Endothelial cell of umbilical vein (primary cell): ENCODE results near the gene GRK5.

Source experiments
- EZH2 ChIP-seq: IDR thresholded peaks from 2 replicates; pipeline ENCODE4 v1.6.1; 2012; ENCODE audit warnings: borderline replicate concordance, low read depth, mild to moderate bottlenecking, moderate library complexity, low read length, inconsistent platforms; ENCODE audit not compliant: severe bottlenecking
- POLR2AphosphoS5 ChIP-seq: IDR thresholded peaks from 2 replicates; pipeline ENCODE4 v1.6.1; 2012; ENCODE audit warnings: low read depth, mild to moderate bottlenecking, control low read depth, low read length, moderate library complexity; ENCODE audit not compliant: insufficient read depth
- TF ChIP-seq, protein P1 (sequence below), 2 donors: IDR thresholded peaks; 1 replicate in 1 of 2; 2 replicates in 1 of 2; pipeline ENCODE4 v1.5.1; 2011; ENCODE audit warnings: low read length in 2 of 2, mild to moderate bottlenecking in 2 of 2, moderate library complexity in 2 of 2, control low read depth in 1 of 2, inconsistent platforms in 1 of 2, low read depth in 1 of 2; ENCODE audit not compliant: insufficient read depth in 1 of 2; ENCODE audit errors: extremely low read depth in 1 of 2

DNA sequence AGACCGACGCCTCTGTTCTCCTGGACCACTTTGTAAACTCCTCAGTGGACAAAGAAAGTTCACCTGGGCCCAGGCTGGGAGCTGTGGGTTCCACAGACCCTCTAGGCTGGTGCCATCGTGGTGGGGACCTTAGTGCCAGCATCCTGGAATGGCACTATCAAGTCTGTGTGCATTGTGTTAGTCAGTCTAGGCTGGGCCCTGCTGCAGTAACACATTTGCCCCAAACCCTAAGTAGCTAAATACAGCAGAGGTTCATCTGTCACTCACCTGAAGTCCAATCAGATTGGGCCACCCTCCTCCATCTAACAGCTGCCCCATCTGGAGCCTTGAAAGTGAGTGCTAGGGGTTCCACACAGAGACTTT is 224.4 kb downstream of the GRK5 start:
- TF ChIP-seq, protein P1, sequence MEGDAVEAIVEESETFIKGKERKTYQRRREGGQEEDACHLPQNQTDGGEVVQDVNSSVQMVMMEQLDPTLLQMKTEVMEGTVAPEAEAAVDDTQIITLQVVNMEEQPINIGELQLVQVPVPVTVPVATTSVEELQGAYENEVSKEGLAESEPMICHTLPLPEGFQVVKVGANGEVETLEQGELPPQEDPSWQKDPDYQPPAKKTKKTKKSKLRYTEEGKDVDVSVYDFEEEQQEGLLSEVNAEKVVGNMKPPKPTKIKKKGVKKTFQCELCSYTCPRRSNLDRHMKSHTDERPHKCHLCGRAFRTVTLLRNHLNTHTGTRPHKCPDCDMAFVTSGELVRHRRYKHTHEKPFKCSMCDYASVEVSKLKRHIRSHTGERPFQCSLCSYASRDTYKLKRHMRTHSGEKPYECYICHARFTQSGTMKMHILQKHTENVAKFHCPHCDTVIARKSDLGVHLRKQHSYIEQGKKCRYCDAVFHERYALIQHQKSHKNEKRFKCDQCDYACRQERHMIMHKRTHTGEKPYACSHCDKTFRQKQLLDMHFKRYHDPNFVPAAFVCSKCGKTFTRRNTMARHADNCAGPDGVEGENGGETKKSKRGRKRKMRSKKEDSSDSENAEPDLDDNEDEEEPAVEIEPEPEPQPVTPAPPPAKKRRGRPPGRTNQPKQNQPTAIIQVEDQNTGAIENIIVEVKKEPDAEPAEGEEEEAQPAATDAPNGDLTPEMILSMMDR (IDR thresholded peaks at IDR 0.05; ENCODE audit: extremely low read depth in 1 of 2, insufficient read depth in 1 of 2, low read depth in 1 of 2, low read length in 2 of 2) = no peak
- TF ChIP-seq EZH2 (no peak), POLR2AphosphoS5 (no peak)
